AG10803 (cell line): ENCODE results near the gene N4BP2L1.

Experiments used
- DNase-seq: peaks from one replicate; pipeline ENCODE4 v3.0.0; 2010; ENCODE audit warnings: low read depth
- H3K4me3 ChIP-seq: 2 replicates; pipeline ENCODE4 v1.5.1; 2011; ENCODE audit warnings: mild to moderate bottlenecking, low read length, control low read depth
- TF ChIP-seq, protein P1 (sequence below): conservative IDR thresholded peaks from 2 replicates; pipeline ENCODE4 v1.5.1; 2011; ENCODE audit warnings: mild to moderate bottlenecking, low read length, control low read depth, inconsistent platforms

The N4BP2L1 gene

DNA sequence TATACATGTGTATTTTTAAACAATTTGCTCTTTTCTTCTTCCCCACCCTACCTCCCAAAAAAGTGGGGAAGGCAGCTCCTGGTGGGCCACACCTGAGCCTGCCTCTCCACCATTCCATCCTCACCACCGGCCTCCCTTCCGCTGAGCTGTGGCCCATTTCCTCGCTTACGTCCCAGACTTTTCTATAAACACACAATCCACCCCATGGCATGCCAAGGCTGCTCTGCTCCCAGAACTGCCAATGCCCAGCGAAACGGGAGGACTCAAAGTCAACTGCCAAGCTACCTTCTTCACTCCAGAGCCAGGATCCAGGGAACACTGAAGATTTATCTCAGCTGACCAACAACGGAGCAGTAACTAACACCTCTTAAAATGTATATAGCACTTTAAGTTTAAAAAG lies 2.8 kb downstream of the N4BP2L1 start:
- DNase-seq, result no peak
- TF ChIP-seq, protein P1, sequence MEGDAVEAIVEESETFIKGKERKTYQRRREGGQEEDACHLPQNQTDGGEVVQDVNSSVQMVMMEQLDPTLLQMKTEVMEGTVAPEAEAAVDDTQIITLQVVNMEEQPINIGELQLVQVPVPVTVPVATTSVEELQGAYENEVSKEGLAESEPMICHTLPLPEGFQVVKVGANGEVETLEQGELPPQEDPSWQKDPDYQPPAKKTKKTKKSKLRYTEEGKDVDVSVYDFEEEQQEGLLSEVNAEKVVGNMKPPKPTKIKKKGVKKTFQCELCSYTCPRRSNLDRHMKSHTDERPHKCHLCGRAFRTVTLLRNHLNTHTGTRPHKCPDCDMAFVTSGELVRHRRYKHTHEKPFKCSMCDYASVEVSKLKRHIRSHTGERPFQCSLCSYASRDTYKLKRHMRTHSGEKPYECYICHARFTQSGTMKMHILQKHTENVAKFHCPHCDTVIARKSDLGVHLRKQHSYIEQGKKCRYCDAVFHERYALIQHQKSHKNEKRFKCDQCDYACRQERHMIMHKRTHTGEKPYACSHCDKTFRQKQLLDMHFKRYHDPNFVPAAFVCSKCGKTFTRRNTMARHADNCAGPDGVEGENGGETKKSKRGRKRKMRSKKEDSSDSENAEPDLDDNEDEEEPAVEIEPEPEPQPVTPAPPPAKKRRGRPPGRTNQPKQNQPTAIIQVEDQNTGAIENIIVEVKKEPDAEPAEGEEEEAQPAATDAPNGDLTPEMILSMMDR, result no peak
- H3K4me3 ChIP-seq, result no peak overlapping the region

DNA sequence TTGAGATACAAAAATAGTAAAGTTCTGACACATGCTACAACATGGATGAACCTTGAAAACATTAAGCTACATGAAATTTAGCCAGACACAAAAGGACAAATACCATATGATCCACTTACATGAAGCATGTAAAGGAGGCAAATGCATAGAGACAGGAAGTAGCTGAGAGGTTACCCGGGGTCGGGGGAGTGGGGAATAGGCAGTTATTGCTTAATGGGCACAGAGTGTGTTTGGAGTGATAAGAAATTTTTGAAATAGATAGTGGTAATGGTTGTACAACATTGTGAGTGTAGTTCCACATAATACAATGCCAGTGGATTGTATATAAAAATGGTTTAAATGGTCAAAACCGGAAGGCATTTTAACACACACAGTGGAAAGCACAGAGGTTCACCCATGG lies 4.3 kb downstream of the N4BP2L1 start:
- TF ChIP-seq, protein P1, result no peak
- DNase-seq, result no peak
- H3K4me3 ChIP-seq, result no peak overlapping the region

DNA sequence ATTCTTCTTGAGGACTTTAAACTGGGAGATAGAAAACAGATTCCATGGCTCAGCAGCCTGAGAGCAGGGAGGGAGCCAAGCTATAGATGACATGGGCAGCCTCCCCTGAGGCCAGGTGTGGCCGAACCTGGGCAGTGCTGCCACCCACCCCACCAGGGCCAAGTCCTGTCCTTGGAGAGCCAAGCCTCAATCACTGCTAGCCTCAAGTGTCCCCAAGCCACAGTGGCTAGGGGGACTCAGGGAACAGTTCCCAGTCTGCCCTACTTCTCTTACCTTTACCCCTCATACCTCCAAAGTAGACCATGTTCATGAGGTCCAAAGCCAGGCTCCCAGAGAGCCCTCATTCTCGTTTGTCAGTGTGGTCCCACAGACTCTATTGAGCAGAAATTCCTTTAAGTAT lies 8.1 kb downstream of the N4BP2L1 start:
- no peak overlapping the region for H3K4me3 ChIP-seq
- no peak for DNase-seq
- TF ChIP-seq, protein P1, result no peak

DNA sequence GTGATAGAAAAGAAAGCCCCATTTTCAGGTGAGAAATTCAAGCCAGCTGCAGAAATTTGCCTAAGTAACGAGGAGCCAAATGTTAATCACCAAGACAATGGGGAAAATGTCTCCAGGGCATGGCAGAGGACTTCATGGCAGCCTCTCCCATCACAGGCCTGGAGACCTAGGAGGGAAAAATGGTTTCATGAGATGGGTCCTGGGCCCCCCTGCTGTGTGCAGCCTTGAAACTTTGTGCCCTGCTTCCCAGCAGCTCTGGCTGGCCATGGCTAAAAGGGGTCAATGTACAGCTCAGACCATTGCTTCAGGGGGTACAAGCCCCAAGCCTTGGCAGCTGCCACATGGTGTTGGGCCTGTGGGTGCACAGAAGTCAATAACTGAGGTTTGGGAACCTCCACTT lies 9.9 kb downstream of the N4BP2L1 start:
- no peak for DNase-seq
- H3K4me3 ChIP-seq, result no peak overlapping the region
- TF ChIP-seq, protein P1, result no peak

DNA sequence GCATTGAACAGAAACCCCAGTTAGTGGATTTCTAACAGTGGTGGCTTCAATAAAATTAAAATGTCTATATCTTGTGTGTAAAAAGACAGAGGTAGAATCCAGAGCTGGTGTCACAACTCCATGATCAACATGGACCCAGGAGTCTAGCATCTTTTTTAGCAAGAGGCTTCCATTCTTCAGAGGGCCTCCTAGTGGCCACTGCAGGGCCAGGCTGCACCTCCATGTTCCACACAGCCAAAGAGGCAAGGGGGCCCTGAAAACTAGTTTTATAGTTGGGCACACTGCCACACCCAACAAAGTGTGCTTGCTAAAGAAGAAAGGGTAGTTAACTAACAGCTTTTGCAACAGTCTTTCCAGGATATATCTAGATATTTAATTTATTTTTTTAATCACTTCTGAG lies 12.9 kb downstream of the N4BP2L1 start:
- TF ChIP-seq, protein P1, result peak; percentile 51
- DNase-seq, result no peak
- H3K4me3 ChIP-seq, result no peak overlapping the region

DNA sequence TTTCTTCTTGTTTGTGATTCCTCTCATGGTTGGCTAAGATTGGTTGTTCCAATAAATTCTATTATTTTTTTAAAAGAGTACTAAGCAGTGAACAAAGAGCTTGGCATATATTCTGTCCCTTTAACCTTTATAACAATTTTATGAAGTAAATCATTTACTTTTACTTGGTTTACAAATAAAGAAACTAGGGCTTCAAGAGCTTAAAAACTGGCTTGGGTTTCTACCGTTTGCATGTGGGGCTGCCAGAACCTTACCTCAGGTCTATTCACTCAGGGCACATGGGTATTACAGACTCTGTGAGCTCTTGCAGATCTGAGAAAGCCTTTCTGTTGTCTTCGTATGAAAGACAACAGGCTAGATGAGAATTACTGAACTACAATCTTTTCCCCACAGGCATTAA lies 13.3 kb downstream of the N4BP2L1 start:
- no peak for DNase-seq
- TF ChIP-seq, protein P1, result no peak
- H3K4me3 ChIP-seq, result no peak overlapping the region

DNA sequence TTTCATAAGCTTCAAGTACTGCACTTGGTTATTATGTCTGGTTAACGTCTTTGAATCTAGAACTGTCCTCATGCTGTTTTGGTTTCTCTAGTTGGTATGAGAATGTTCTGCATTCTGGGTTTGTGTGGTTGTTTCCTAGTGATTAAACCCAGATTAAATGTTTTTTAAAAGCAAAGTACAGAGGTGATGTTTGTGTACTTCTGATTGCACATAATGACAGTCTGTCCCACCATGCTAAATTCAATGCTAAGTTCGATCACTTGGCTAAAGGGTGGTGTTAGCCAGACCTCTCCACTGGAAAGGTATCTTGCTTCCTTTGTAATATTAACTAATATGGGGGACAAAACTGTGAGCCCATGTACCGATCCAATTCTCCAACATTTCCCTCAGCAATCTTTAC lies 14.6 kb downstream of the N4BP2L1 start:
- DNase-seq, result no peak
- H3K4me3 ChIP-seq, result no peak overlapping the region
- TF ChIP-seq, protein P1, result no peak
